ENCODE results near the gene CTDSP2. TPM values are rescaled to one million over a fixed set of nuclear protein-coding genes. Genes with fewer than 3 reads are reported as not detected.

CTDSP2 gene
- total RNA-seq, 1 donor from 2014 or later, result 71.2 TPM

DNA sequence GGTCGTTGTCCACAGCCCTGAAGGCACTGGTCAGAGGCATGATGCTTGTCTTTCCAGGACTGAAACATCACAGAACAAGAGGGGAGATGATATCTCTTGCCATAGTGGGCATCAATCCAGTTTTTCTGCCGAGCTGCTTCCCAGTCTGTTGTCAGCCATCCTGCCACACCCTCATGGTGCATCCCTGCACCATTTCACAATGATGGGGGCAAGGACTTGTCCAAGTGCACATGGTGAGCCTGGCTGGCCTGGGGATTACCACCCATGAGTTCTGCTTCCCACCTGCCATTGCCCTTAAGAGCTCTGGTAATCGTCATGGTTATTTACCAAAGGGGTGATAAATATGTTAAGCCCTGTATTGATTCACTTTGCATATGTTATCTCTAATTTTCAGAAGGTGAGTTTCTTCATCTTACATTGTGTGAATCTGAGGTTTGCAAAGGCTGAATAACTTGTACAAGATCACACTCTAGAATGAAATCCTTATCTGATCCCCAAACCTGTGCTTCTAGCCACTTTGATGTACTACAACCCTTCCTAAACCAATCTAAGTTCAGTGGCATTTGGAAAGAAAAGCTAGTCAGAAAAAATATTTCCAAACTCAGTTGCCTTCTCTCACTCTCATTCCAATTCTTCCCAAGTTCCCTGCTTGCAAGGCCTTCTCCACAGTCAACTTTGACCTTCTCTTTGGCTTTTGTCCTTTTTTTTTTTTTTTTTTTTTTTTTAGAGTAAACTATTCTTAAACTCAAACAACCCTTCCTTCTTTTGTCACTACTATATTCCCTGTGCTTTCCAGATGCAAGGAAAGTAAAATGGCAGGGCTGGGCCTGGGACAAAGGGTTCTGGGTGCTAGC, 30.3 kb downstream of the CTDSP2 start:
- H3K36me3 ChIP-seq (ENCODE audit: control insufficient read depth, insufficient read depth, low read length), result peaks cover 2% of the 10 kb centered on the region
- no peak for DNase-seq (ENCODE audit: low read depth)
- no peaks in the 10 kb centered on the region for H3K27me3 ChIP-seq (ENCODE audit: control insufficient read depth, insufficient read depth, low read length)

DNA sequence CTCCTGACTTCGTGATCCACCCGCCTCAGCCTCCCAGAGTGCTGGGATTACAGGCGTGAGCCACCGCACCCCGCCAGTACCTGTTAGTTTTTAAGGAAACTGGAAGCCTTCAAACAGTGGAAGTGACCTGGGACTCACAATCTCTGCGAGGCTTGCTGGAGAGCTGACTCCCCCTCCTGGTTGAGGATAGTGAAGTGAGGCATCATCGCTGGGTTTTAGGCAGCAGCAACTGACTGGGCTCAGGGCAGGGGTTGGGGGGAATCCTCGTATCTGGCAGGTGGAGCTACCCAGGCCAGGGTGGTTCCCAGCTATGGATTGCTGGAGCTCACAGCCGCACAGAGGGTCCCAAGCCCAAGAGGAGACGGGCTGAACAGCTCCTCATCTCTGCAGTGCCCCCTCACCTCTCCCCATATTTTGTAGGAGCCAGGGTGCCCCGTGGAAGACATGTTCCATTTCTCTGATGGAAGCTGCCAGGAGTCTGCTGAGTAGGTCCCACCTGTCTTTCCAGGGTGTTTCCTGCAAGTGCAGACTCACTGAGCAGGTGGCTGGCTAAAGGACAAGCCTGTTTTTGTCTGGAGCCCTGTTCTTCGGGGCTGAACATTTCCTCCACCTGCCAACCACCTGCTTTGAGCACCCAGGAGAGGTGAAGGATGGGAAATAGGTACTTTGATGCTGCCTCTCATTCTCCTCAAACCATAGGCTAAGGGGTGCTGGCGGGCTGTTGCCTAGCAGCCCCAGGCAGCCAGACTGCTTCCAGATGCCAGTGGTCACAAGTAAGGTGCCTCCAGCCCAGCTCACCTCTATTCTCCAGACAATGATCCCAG, 31.1 kb downstream of the CTDSP2 start:
- TF ChIP-seq, protein P1, sequence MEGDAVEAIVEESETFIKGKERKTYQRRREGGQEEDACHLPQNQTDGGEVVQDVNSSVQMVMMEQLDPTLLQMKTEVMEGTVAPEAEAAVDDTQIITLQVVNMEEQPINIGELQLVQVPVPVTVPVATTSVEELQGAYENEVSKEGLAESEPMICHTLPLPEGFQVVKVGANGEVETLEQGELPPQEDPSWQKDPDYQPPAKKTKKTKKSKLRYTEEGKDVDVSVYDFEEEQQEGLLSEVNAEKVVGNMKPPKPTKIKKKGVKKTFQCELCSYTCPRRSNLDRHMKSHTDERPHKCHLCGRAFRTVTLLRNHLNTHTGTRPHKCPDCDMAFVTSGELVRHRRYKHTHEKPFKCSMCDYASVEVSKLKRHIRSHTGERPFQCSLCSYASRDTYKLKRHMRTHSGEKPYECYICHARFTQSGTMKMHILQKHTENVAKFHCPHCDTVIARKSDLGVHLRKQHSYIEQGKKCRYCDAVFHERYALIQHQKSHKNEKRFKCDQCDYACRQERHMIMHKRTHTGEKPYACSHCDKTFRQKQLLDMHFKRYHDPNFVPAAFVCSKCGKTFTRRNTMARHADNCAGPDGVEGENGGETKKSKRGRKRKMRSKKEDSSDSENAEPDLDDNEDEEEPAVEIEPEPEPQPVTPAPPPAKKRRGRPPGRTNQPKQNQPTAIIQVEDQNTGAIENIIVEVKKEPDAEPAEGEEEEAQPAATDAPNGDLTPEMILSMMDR (IDR thresholded peaks at IDR 0.05; ENCODE audit: insufficient read depth, low read length, poor library complexity, severe bottlenecking), result no peak
- no peak overlapping the region for H3K4me3 ChIP-seq (ENCODE audit: low read depth, low read length)
- no peak for DNase-seq (ENCODE audit: low read depth)
- peaks cover 2% of the 10 kb centered on the region for H3K36me3 ChIP-seq (ENCODE audit: control insufficient read depth, insufficient read depth, low read length)
- no peaks in the 10 kb centered on the region for H3K27me3 ChIP-seq (ENCODE audit: control insufficient read depth, insufficient read depth, low read length)

More for the DNA sequence above, 30.3 kb downstream of the CTDSP2 start:
- no peak overlapping the region for H3K4me3 ChIP-seq (ENCODE audit: low read depth, low read length)
- TF ChIP-seq, protein P1 (IDR thresholded peaks at IDR 0.05; ENCODE audit: insufficient read depth, low read length, poor library complexity, severe bottlenecking), result no peak

DNA sequence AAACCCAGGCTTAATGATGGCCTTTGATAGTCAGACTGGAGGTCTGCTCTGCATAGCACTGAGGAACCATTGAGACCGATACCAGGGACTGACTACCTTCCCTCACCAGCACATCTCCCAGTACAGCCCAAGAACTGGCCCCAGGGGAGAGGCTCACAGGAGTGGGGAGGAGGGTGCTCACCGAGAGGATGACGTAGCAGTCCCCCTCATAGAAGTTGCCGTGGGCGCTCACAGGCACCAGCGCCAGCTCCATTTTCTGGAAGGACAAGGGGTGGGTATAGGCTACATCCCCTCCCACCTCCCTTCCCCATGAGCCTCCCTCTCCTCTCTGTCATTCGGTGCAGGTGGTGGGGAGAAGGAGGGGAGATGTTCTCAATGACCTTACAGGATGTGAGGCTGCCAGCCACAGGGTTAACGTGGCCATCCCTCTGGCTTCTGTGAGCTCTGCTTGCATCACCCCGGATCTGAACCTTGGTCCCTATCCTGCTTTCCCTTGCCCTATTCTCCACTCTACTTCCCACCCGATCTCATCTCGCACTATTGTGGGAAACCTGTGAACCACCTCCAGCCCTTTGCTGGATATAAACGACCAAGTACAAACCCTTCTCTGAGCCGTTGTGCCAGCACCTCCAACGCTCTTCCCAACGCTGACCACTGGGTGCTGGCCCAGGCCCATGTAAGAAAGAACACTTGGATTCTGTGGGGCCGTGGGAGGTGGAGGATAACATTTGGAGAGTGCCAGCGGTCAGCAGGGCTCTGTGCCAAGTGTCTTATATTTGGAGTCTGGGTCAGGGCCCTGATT, 32.4 kb downstream of the CTDSP2 start:
- TF ChIP-seq, protein P1 (IDR thresholded peaks at IDR 0.05; ENCODE audit: insufficient read depth, low read length, poor library complexity, severe bottlenecking), result no peak
- Histone ChIP-seq H3K36me3 (ENCODE audit: control insufficient read depth, insufficient read depth, low read length) (peaks cover 2% of the 10 kb centered on the region), H3K4me3 (ENCODE audit: low read depth, low read length) (no peak overlapping the region), H3K27me3 (ENCODE audit: control insufficient read depth, insufficient read depth, low read length) (no peaks in the 10 kb centered on the region)
- DNase-seq (ENCODE audit: low read depth), result no peak

DNA sequence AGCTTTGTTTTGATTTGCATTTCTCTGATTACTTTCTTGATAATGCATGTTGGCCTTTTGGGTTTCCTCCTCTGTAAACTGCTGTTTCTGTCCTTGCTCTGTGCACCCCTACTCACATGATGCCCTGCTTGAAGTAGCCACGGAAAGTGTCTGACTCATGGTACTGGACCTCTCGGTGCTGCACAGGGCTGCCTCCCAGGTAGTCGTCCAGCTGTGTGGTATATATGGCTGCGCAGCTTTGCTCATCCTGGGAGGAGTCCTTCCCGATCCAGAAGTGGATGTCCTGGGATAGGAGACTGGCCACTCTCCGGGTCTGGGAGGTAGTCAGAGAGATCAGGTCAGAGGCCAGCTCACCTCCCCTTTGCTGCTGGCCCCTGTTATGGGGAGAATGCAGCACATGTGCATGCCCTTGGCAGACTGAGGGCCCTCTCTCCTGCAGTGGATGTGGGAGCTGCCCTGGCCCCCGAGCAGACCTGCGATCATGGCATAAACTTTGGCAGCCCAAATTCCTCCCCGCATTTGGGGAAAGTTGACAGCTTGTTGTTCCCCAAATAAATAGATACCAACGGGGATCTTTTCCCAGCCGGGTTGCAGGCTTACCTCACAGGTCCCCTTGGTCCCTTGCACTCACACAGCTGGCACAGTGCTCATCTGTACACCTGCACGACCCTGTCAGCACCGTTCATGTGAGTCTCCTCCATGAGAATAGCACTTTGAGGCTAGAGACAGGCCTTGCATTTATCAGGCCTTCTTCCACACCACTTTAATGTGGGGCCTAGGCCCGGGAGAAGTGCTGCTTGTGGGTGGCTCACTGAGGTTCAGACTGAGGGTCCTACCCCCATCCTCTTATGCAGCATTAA, 33.2 kb downstream of the CTDSP2 start:
- no peak for DNase-seq (ENCODE audit: low read depth)
- no peak overlapping the region for H3K4me3 ChIP-seq (ENCODE audit: low read depth, low read length)
- H3K36me3 ChIP-seq (ENCODE audit: control insufficient read depth, insufficient read depth, low read length), result no peaks in the 10 kb centered on the region
- no peaks in the 10 kb centered on the region for H3K27me3 ChIP-seq (ENCODE audit: control insufficient read depth, insufficient read depth, low read length)
- TF ChIP-seq, protein P1 (IDR thresholded peaks at IDR 0.05; ENCODE audit: insufficient read depth, low read length, poor library complexity, severe bottlenecking), result no peak

Data from kidney epithelial cell (primary cell).